SK-N-MC (cell line): Measurements from ENCODE around the gene CACNA1F.

Experiments used
- EZH2 ChIP-seq: fragments of 200-600 bp; sonication (generic); IDR thresholded peaks from one replicate; pipeline ENCODE4 v1.6.1; 2017; ENCODE audit warnings: antibody characterized with exemption
- POLR2AphosphoS5 ChIP-seq: IDR thresholded peaks from 2 replicates; pipeline ENCODE4 v1.6.1; 2012; ENCODE audit warnings: mild to moderate bottlenecking, low read depth, low read length, borderline replicate concordance

- no peak for TF ChIP-seq POLR2AphosphoS5
- TF ChIP-seq EZH2: no peak
Measured at GRCh38 chrX:49187526-49187925, 45.6 kb downstream of the CACNA1F start.
